Measurements from ENCODE around the gene EDC4.

The EDC4 gene

DNA sequence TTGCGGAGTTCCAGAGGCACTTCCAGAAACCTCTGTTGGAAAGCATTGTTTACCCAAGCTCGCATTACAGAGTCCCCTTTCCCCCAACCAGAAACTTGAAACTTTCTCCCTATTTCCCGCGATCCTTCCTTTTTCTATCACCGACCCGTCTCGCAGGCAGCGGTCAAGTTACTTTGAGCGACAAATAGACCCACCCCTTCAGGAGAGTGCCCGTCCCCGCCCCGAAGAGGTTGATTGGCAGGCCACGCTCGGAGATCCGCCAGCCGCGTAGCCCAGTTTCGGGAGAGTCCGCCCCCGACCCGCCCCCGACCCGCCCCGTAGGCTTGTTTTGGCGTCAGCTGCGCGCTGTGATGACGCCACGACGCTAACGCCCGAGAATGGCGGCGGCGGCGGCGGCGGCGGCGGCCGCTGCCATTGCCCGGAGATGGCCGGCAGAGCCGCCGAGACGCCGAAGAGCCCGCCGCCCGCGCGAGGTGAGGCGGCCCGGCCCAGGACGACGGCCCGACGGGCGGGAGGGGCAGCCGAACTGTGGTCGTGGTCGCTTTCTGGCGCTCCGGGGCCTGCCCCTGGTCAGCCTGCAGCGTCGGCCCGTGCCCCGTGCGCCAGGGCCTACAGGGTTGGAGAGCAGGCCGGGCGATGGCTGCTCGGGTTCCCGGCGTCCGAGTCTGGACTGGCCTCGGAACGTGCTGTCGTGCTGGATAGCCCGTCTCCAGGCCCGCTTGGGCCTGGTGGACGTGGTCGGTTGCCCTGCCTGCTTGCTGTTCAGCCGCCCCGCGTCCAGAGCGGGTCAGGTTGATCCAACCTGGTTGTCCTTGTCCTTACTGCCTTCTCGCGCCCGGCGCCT is 20.3 kb downstream of the EDC4 start, which contains the start of gene PSKH1:
Gene PSKH1 (plus strand): TSS at position 356 of the 844 bp plus-strand sequence. CDS start 15,496 bp downstream, outside the sequence.
- TF ChIP-seq TAF1 (IDR thresholded peaks at IDR 0.05; ENCODE audit: borderline replicate concordance, insufficient read depth, low read length) (no peak), POLR2AphosphoS5 (IDR thresholded peaks at IDR 0.05; ENCODE audit: low read depth, low read length) (peak; percentile 37; the same call in 1 of the 2 replicates)

DNA sequence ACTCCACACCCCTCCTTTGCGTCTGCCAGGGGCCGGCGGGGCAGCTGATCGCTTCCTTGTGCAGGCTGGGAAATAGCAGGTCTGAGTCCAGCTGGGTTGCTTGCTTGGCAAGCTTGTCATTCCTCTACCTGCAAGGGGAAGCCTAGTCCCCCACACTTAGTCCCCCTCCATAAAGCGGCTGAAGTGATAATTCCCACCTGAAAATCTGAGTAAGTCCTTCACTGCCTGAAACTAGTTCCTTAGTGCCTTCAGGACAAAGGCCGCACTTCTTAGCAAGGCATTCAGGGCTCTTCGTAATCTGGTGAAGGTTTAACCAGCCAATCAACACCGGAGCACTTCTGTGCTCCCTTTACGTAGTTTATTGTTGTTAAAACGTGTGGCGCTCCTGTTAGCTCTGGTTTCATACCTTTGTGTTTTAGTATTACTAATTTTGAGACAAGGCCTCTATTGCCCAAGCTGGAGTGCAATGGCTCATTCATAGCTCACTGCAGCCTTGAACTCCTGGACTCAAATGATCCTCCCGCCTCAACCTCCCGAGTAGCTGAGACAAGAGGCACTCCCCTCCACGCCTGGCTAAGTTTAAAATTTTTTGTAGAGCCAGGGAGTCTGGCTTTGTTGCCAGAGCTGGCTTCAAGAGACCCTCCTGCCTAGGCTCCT is 21.0 kb downstream of the EDC4 start:
- TF ChIP-seq TAF1 (IDR thresholded peaks at IDR 0.05; ENCODE audit: borderline replicate concordance, insufficient read depth, low read length) = no peak
- TF ChIP-seq, protein P1, sequence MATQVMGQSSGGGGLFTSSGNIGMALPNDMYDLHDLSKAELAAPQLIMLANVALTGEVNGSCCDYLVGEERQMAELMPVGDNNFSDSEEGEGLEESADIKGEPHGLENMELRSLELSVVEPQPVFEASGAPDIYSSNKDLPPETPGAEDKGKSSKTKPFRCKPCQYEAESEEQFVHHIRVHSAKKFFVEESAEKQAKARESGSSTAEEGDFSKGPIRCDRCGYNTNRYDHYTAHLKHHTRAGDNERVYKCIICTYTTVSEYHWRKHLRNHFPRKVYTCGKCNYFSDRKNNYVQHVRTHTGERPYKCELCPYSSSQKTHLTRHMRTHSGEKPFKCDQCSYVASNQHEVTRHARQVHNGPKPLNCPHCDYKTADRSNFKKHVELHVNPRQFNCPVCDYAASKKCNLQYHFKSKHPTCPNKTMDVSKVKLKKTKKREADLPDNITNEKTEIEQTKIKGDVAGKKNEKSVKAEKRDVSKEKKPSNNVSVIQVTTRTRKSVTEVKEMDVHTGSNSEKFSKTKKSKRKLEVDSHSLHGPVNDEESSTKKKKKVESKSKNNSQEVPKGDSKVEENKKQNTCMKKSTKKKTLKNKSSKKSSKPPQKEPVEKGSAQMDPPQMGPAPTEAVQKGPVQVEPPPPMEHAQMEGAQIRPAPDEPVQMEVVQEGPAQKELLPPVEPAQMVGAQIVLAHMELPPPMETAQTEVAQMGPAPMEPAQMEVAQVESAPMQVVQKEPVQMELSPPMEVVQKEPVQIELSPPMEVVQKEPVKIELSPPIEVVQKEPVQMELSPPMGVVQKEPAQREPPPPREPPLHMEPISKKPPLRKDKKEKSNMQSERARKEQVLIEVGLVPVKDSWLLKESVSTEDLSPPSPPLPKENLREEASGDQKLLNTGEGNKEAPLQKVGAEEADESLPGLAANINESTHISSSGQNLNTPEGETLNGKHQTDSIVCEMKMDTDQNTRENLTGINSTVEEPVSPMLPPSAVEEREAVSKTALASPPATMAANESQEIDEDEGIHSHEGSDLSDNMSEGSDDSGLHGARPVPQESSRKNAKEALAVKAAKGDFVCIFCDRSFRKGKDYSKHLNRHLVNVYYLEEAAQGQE (IDR thresholded peaks at IDR 0.05; ENCODE audit: insufficient read depth in 1 of 2, low read depth in 2 of 2, low read length in 2 of 2) = no peak
- TF ChIP-seq POLR2AphosphoS5 (IDR thresholded peaks at IDR 0.05; ENCODE audit: low read depth, low read length) = no peak
- TF ChIP-seq SIN3A (IDR thresholded peaks at IDR 0.05; ENCODE audit: borderline replicate concordance, insufficient read depth, low read length) = no peak
- TF ChIP-seq FOXP2 (optimal IDR thresholded peaks at IDR 0.05; ENCODE audit: borderline replicate concordance, extremely low read depth, extremely low read length, insufficient read depth) = no peak

DNA sequence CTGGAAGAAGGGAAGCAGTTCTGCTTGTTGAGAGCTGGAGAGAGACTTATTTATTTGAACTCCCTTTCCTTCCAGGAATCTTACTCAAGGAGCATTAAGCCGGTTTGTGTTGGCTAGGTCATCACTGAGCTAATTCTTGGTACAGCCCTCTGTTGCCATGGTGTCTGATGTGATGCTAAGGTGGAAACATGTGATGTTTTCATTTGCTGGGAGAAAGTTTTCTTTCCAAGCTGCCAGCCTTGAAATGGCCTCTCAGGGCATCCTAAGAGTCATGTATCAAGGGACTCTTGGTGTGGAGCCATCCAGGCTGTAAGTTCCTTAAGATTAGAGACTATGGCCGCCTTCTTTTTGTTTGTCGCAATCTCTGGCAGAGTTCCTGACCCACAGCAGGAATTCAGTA is 24.4 kb downstream of the EDC4 start:
- TF ChIP-seq SIN3A (IDR thresholded peaks at IDR 0.05; ENCODE audit: borderline replicate concordance, insufficient read depth, low read length) (no peak), FOXP2 (optimal IDR thresholded peaks at IDR 0.05; ENCODE audit: borderline replicate concordance, extremely low read depth, extremely low read length, insufficient read depth) (no peak), POLR2AphosphoS5 (IDR thresholded peaks at IDR 0.05; ENCODE audit: low read depth, low read length) (no peak), TAF1 (IDR thresholded peaks at IDR 0.05; ENCODE audit: borderline replicate concordance, insufficient read depth, low read length) (no peak)
- TF ChIP-seq, protein P1 (IDR thresholded peaks at IDR 0.05; ENCODE audit: insufficient read depth in 1 of 2, low read depth in 2 of 2, low read length in 2 of 2) = no peak

- no peak for TF ChIP-seq TAF1 (IDR thresholded peaks at IDR 0.05; ENCODE audit: borderline replicate concordance, insufficient read depth, low read length)
- TF ChIP-seq, protein P1 (IDR thresholded peaks at IDR 0.05; ENCODE audit: insufficient read depth in 1 of 2, low read depth in 2 of 2, low read length in 2 of 2) = no peak
- TF ChIP-seq SIN3A (IDR thresholded peaks at IDR 0.05; ENCODE audit: borderline replicate concordance, insufficient read depth, low read length) = no peak
- TF ChIP-seq POLR2AphosphoS5 (IDR thresholded peaks at IDR 0.05; ENCODE audit: low read depth, low read length) = no peak
- no peak for TF ChIP-seq FOXP2 (optimal IDR thresholded peaks at IDR 0.05; ENCODE audit: borderline replicate concordance, extremely low read depth, extremely low read length, insufficient read depth)
These were observed 28.9 kb downstream of the EDC4 start for GRCh38 chr16:67901734-67902133.

DNA sequence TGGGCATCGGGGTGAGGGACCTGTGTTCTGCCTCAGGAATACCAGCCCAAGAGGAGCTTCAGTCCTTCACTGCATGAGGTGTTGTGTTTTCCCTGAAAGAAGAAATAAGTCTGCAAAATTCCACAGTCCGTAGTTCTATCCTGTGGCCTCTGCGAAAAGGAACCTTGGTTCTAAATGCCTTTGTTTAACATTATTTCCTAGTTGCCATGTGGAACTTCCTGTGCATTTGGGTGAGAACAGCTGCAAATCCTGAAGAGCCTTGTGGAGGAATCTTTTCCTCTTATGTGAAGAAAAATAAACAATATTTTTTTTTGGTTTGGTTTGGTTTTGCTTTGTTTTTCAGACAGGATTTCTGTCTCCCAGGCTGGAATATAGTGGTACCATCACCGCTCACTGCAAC is 30.0 kb downstream of the EDC4 start:
- TF ChIP-seq, protein P1 (IDR thresholded peaks at IDR 0.05; ENCODE audit: insufficient read depth in 1 of 2, low read depth in 2 of 2, low read length in 2 of 2) = no peak
- TF ChIP-seq FOXP2 (optimal IDR thresholded peaks at IDR 0.05; ENCODE audit: borderline replicate concordance, extremely low read depth, extremely low read length, insufficient read depth) (no peak), SIN3A (IDR thresholded peaks at IDR 0.05; ENCODE audit: borderline replicate concordance, insufficient read depth, low read length) (no peak), TAF1 (IDR thresholded peaks at IDR 0.05; ENCODE audit: borderline replicate concordance, insufficient read depth, low read length) (no peak), POLR2AphosphoS5 (IDR thresholded peaks at IDR 0.05; ENCODE audit: low read depth, low read length) (no peak)
